GM12878 (cell line): ENCODE results near the gene CBLB. TPM values are rescaled to one million over a fixed set of nuclear protein-coding genes. Genes with fewer than 3 reads are reported as not detected.

Source experiments
- ATAC-seq: fragments of 200-7000 bp; cut with Tn5 transposase; 3 replicates; pipeline ENCODE4 v1.9.1; 2020; ENCODE audit warnings: mild to moderate bottlenecking, moderate library complexity
- BruUV-seq: library from RNA; stranded (reverse); fragments of 400-500 nt; replicated peaks from 2 replicates; lab custom pipeline; 2021; lab: Mats Ljungman, UMichigan
- CTCF ChIA-PET: fragments of 300-600 bp; sonication (Branson Sonifier 250); formaldehyde crosslinking; extraction: SDS; loops from one replicate; lab custom pipeline; 2021; ENCODE audit warnings: inconsistent platforms; lab: Yijun Ruan, JAX
- POLR2A ChIA-PET: fragments of 350-600 bp; formaldehyde crosslinking; extraction: SDS; loops from one replicate; lab custom pipeline; 2021; ENCODE audit warnings: inconsistent platforms; lab: Charles Lee
- RAD21 ChIA-PET: fragments of 300-600 bp; sonication (Branson Sonifier 250); formaldehyde crosslinking; loops from one replicate; lab custom pipeline; 2023; ENCODE audit warnings: antibody characterized with exemption; ENCODE audit not compliant: unreplicated experiment; lab: Charles Lee
- SMC1A ChIA-PET: fragments of 300-600 bp; sonication (Branson Sonifier 250); formaldehyde crosslinking; loops from one replicate; lab custom pipeline; 2023; ENCODE audit not compliant: unreplicated experiment, uncharacterized antibody; lab: Charles Lee
- DNase-seq: peaks from one replicate; pipeline ENCODE4 v3.0.0-alpha.2; 2011; ENCODE audit warnings: low read depth, low spot score
- FAIRE-seq: peaks from 3 replicates; lab custom pipeline; 2011; peaks lifted over from hg19 to GRCh38; lab: Jason Lieb, UNC
- H2AFZ ChIP-seq: 2 replicates; pipeline ENCODE4 v1.6.0; 2011; ENCODE audit warnings: low read depth, low read length, control low read depth; ENCODE audit not compliant: control insufficient read depth
- H3K27ac ChIP-seq: 2 replicates; pipeline ENCODE4 v1.5.1; 2011; ENCODE audit warnings: control low read depth; ENCODE audit not compliant: control insufficient read depth, insufficient read depth
- H3K27me3 ChIP-seq, 2 experiments: replicated peaks in 1 of 2; 2 replicates each; pipeline versions ENCODE4 v1.6.0 to v1.6.1; 2011; ENCODE audit warnings: low read length in 1 of 2; ENCODE audit not compliant: control insufficient read depth in 2 of 2, insufficient read depth in 2 of 2
- H3K36me3 ChIP-seq, 2 experiments: 2 replicates each; pipeline ENCODE4 v1.5.1; 2011; ENCODE audit warnings: low read length in 1 of 2; ENCODE audit not compliant: control insufficient read depth in 2 of 2, insufficient read depth in 2 of 2
- H3K4me1 ChIP-seq: 2 replicates; pipeline ENCODE4 v1.6.1; 2011; ENCODE audit warnings: mild to moderate bottlenecking, low read length, moderate library complexity, mixed read lengths; ENCODE audit not compliant: control insufficient read depth, insufficient read depth
- H3K4me2 ChIP-seq: 2 replicates; pipeline ENCODE4 v1.6.0; 2011; ENCODE audit warnings: control low read depth; ENCODE audit not compliant: control insufficient read depth, insufficient read depth
- H3K4me3 ChIP-seq: fragments of 200-600 bp; sonication (generic); 2 replicates; pipeline ENCODE4 v1.5.1; 2016
- H3K79me2 ChIP-seq: 2 replicates; pipeline ENCODE4 v1.6.0; 2011; ENCODE audit warnings: low read length; ENCODE audit not compliant: control insufficient read depth, insufficient read depth
- H3K9ac ChIP-seq: 2 replicates; pipeline ENCODE4 v1.8.0; 2011; ENCODE audit warnings: low read length, control low read depth, mixed read lengths; ENCODE audit not compliant: control insufficient read depth, insufficient read depth
- H3K9me3 ChIP-seq: replicated peaks from 3 replicates; pipeline ENCODE4 v1.5.1; 2011; ENCODE audit warnings: mild to moderate bottlenecking, low read length; ENCODE audit not compliant: control insufficient read depth, insufficient read depth
- H4K20me1 ChIP-seq: 2 replicates; pipeline ENCODE4 v1.6.0; 2011; ENCODE audit not compliant: control insufficient read depth, insufficient read depth
- CBX3 ChIP-seq: fragments of 200-600 bp; sonication (generic); IDR thresholded peaks from 2 replicates; pipeline ENCODE4 v1.6.1; 2016; ENCODE audit warnings: low read depth, borderline replicate concordance
- CREM ChIP-seq: IDR thresholded peaks from 2 replicates; pipeline ENCODE4 v1.6.1; 2014; ENCODE audit warnings: antibody characterized with exemption, low read depth
- EP300 ChIP-seq, 2 experiments: fragments of 150-350 bp in 1 of 2; IDR thresholded peaks; 2 replicates each; pipeline ENCODE4 v1.6.1; 2011 to 2012; ENCODE audit warnings: low read depth in 2 of 2, low read length in 2 of 2, borderline replicate concordance in 1 of 2, improper control_type of control experiment in 1 of 2, inconsistent platforms in 1 of 2; ENCODE audit not compliant: control insufficient read depth in 1 of 2
- MTA3 ChIP-seq: IDR thresholded peaks from 2 replicates; pipeline ENCODE4 v1.6.1; 2012; ENCODE audit warnings: low read length, inconsistent platforms, borderline replicate concordance
- NFYB ChIP-seq: IDR thresholded peaks from 2 replicates; pipeline ENCODE4 v1.6.1; 2011; ENCODE audit warnings: low read depth, mild to moderate bottlenecking, low read length, improper control_type of control experiment, moderate library complexity; ENCODE audit not compliant: insufficient read depth
- NR2F1 ChIP-seq: fragments of 450-650 bp; conservative IDR thresholded peaks from 2 replicates; pipeline ENCODE4 v1.6.1; 2017; ENCODE audit warnings: mild to moderate bottlenecking
- RELA ChIP-seq: fragments of 450-650 bp; IDR thresholded peaks from 2 replicates; pipeline ENCODE4 v1.8.0; 2014; ENCODE audit warnings: borderline replicate concordance; ENCODE audit not compliant: partially characterized antibody
- RUNX3 ChIP-seq: IDR thresholded peaks from 2 replicates; pipeline ENCODE4 v1.6.1; 2012; ENCODE audit warnings: low read length, inconsistent platforms
- ZZZ3 ChIP-seq: IDR thresholded peaks from 2 replicates; pipeline ENCODE4 v1.6.1; 2011; ENCODE audit warnings: low read depth; ENCODE audit not compliant: control insufficient read depth, insufficient read length
- in situ Hi-C: fragments of 300-500 bp; cut with MboI; formaldehyde crosslinking; loops from 9 replicates; pipeline ENCODE4 v1.14.3; 2018; ENCODE audit warnings: mixed read lengths
- intact Hi-C: fragments of 100-400 bp; cut with micrococcal nuclease; formaldehyde crosslinking; loops from one replicate; pipeline ENCODE4 v1.14.2; 2022; ENCODE audit not compliant: unreplicated experiment
- polyA plus RNA-seq, 11 experiments: library from polyadenylated mRNA; depleted of rRNA in 4 of 11; unstranded in 6 of 11; stranded (reverse) in 5 of 11; fragments of >200 nt; fragmentation: Nextera tagmentation in 4 of 11; fragmentation: Illumina TruSeq in 1 of 11; extraction: Ambion mirVana in 4 of 11; extraction: Trizol in 1 of 11; gene quantifications; 1 replicate in 1 of 11; 2 replicates in 10 of 11; pipeline versions ENCODE4 v1.2.1 to v1.2.3, GENCODE V29; 2011 to 2016; ENCODE audit warnings: inconsistent platforms in 2 of 11, missing spikeins in 2 of 11, low read depth in 1 of 11
- total RNA-seq, 4 experiments: library from RNA; depleted of rRNA in 3 of 4; stranded (reverse); fragments of >200 nt in 3 of 4; fragmentation: Illumina TruSeq in 1 of 4; extraction: Trizol in 1 of 4; gene quantifications; 2 replicates each; pipeline versions ENCODE4 v1.2.1 to v1.2.3, GENCODE V29; 2013 to 2021
- TF ChIP-seq, protein P1 (sequence below): fragments of 150-350 bp; IDR thresholded peaks from 2 replicates; pipeline ENCODE4 v1.6.1; 2016; ENCODE audit warnings: low read depth, low read length
- TF ChIP-seq, protein P2 (sequence below): IDR thresholded peaks from 2 replicates; pipeline ENCODE4 v1.6.1; 2012; ENCODE audit warnings: improper control_type of control experiment, low read depth, low read length; ENCODE audit not compliant: insufficient replicate concordance
- TF ChIP-seq, protein P3 (sequence below): IDR thresholded peaks from 2 replicates; pipeline ENCODE4 v1.6.1; 2011; ENCODE audit warnings: borderline replicate concordance, low read depth, mild to moderate bottlenecking, moderate library complexity, mixed read lengths, low read length; ENCODE audit not compliant: insufficient read depth; ENCODE audit errors: extremely low read length
- TF ChIP-seq, protein P4 (sequence below): fragments of 450-650 bp; IDR thresholded peaks from 2 replicates; pipeline ENCODE4 v1.6.1; 2014; ENCODE audit warnings: mild to moderate bottlenecking

Gene CBLB
- total and polyA plus RNA-seq, 10 of the 15 experiments (the other 5 are each of a cell fraction or from before 2014, with no cell fraction given) = 17.2 to 107 (median 41.9) TPM

DNA sequence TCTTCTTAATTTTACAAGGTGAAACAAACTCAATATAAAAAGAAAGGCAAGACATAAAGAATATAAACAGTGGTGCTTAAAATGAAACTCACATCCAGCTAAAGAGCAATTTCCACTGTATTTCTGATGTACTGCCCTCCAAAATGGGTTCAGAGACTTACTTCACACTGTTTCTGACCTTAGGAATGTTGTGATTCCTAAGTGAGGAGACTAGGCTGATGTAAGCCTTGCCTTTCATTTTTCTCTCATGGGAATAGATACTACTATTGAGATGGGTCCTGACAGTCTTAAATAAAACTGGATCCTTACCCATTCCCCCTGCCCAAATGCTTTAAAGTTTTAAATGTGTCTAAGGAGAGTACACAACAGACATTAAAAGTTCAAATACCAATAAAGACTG lies 86.9 kb downstream of the CBLB start:
- POLR2A ChIA-PET = no interaction called here
- Histone ChIP-seq H3K36me3 (peaks cover 0 to 4% of the 10 kb centered on the region in 2 experiments; a peak in 2 of 4 replicates), H4K20me1 (no peaks in the 10 kb centered on the region; the same call in 1 of the 2 replicates), H2AFZ (no peak overlapping the region), H3K79me2 (peaks cover 2% of the 10 kb centered on the region), H3K4me2 (no peak overlapping the region), H3K27ac (no peak overlapping the region), H3K4me1 (no peaks in the 10 kb centered on the region), H3K4me3 (no peak overlapping the region), H3K9ac (no peak overlapping the region), H3K9me3 (no peaks in the 10 kb centered on the region), H3K27me3 (no peaks in the 10 kb centered on the region)
- intact Hi-C loops = no loop called here
- SMC1A ChIA-PET = interaction anchor here (2.1 kb wide), 1 partner anchor 16 kb away, joined by 9 read pairs; no protein-coding TSS in a partner anchor
- no peak for DNase-seq
- in situ Hi-C loops = no loop called here
- BruUV-seq = no TSS peak
- peak; percentile 27 for FAIRE-seq
- CTCF ChIA-PET = no interaction called here
- RAD21 ChIA-PET = interaction anchor here (1.2 kb wide), 1 partner anchor 51 kb away, joined by 3 read pairs; no protein-coding TSS in a partner anchor
- no peak for ATAC-seq
- TF ChIP-seq, protein P1, sequence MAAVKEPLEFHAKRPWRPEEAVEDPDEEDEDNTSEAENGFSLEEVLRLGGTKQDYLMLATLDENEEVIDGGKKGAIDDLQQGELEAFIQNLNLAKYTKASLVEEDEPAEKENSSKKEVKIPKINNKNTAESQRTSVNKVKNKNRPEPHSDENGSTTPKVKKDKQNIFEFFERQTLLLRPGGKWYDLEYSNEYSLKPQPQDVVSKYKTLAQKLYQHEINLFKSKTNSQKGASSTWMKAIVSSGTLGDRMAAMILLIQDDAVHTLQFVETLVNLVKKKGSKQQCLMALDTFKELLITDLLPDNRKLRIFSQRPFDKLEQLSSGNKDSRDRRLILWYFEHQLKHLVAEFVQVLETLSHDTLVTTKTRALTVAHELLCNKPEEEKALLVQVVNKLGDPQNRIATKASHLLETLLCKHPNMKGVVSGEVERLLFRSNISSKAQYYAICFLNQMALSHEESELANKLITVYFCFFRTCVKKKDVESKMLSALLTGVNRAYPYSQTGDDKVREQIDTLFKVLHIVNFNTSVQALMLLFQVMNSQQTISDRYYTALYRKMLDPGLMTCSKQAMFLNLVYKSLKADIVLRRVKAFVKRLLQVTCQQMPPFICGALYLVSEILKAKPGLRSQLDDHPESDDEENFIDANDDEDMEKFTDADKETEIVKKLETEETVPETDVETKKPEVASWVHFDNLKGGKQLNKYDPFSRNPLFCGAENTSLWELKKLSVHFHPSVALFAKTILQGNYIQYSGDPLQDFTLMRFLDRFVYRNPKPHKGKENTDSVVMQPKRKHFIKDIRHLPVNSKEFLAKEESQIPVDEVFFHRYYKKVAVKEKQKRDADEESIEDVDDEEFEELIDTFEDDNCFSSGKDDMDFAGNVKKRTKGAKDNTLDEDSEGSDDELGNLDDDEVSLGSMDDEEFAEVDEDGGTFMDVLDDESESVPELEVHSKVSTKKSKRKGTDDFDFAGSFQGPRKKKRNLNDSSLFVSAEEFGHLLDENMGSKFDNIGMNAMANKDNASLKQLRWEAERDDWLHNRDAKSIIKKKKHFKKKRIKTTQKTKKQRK = no peak
- no peak for TF ChIP-seq RUNX3
- TF ChIP-seq CREM = no peak
- TF ChIP-seq NFYB = no peak
- TF ChIP-seq, protein P2, sequence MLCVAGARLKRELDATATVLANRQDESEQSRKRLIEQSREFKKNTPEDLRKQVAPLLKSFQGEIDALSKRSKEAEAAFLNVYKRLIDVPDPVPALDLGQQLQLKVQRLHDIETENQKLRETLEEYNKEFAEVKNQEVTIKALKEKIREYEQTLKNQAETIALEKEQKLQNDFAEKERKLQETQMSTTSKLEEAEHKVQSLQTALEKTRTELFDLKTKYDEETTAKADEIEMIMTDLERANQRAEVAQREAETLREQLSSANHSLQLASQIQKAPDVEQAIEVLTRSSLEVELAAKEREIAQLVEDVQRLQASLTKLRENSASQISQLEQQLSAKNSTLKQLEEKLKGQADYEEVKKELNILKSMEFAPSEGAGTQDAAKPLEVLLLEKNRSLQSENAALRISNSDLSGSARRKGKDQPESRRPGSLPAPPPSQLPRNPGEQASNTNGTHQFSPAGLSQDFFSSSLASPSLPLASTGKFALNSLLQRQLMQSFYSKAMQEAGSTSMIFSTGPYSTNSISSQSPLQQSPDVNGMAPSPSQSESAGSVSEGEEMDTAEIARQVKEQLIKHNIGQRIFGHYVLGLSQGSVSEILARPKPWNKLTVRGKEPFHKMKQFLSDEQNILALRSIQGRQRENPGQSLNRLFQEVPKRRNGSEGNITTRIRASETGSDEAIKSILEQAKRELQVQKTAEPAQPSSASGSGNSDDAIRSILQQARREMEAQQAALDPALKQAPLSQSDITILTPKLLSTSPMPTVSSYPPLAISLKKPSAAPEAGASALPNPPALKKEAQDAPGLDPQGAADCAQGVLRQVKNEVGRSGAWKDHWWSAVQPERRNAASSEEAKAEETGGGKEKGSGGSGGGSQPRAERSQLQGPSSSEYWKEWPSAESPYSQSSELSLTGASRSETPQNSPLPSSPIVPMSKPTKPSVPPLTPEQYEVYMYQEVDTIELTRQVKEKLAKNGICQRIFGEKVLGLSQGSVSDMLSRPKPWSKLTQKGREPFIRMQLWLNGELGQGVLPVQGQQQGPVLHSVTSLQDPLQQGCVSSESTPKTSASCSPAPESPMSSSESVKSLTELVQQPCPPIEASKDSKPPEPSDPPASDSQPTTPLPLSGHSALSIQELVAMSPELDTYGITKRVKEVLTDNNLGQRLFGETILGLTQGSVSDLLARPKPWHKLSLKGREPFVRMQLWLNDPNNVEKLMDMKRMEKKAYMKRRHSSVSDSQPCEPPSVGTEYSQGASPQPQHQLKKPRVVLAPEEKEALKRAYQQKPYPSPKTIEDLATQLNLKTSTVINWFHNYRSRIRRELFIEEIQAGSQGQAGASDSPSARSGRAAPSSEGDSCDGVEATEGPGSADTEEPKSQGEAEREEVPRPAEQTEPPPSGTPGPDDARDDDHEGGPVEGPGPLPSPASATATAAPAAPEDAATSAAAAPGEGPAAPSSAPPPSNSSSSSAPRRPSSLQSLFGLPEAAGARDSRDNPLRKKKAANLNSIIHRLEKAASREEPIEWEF = no peak
- no peak for TF ChIP-seq ZZZ3
- TF ChIP-seq, protein P3, sequence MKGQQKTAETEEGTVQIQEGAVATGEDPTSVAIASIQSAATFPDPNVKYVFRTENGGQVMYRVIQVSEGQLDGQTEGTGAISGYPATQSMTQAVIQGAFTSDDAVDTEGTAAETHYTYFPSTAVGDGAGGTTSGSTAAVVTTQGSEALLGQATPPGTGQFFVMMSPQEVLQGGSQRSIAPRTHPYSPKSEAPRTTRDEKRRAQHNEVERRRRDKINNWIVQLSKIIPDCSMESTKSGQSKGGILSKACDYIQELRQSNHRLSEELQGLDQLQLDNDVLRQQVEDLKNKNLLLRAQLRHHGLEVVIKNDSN = no peak
- no peak for TF ChIP-seq EP300 (IDR thresholded peaks at IDR 0.05; ENCODE audit: borderline replicate concordance in 1 of 2, control insufficient read depth in 1 of 2, low read depth in 2 of 2, low read length in 2 of 2)
- no peak for TF ChIP-seq RELA
- TF ChIP-seq, protein P4, sequence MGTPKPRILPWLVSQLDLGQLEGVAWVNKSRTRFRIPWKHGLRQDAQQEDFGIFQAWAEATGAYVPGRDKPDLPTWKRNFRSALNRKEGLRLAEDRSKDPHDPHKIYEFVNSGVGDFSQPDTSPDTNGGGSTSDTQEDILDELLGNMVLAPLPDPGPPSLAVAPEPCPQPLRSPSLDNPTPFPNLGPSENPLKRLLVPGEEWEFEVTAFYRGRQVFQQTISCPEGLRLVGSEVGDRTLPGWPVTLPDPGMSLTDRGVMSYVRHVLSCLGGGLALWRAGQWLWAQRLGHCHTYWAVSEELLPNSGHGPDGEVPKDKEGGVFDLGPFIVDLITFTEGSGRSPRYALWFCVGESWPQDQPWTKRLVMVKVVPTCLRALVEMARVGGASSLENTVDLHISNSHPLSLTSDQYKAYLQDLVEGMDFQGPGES = no peak
- TF ChIP-seq NR2F1 = no peak
- no peak for TF ChIP-seq MTA3
- no peak for TF ChIP-seq CBX3
